Body of pancreas (tissue), 4 donors: ENCODE data around the gene OR52E8. TPM values are rescaled to one million over a fixed set of nuclear protein-coding genes. Genes with fewer than 3 reads are reported as not detected.

Source experiments
- ATAC-seq: fragments of 150-250 bp; one replicate; pipeline ENCODE4 v1.9.1; 2016
- DNase-seq, 4 donors: peaks; one replicate each; pipeline ENCODE4 v3.0.0-alpha.2; 2019
- H3K27ac ChIP-seq, 4 donors: fragments of 200-600 bp; sonication (generic); 1 replicate in 3 of 4; 2 replicates in 1 of 4; pipeline versions ENCODE4 v1.5.1 to v1.6.1; 2016 to 2019; ENCODE audit warnings: mild to moderate bottlenecking in 1 of 4, mixed read lengths in 1 of 4, moderate library complexity in 1 of 4
- H3K27me3 ChIP-seq, 2 donors: fragments of 200-600 bp; sonication (generic); one replicate each; pipeline ENCODE4 v1.6.0; 2016; ENCODE audit warnings: mild to moderate bottlenecking in 1 of 2
- H3K36me3 ChIP-seq, 2 donors: fragments of 200-600 bp; sonication (generic); replicated peaks in 1 of 2; 2 replicates each; pipeline ENCODE4 v1.5.1; 2016; ENCODE audit warnings: low read depth in 2 of 2; ENCODE audit not compliant: insufficient read depth in 1 of 2
- H3K4me1 ChIP-seq: fragments of 200-600 bp; sonication (generic); one replicate; pipeline ENCODE4 v1.6.0; 2016
- H3K4me3 ChIP-seq, 2 donors: fragments of 200-600 bp; sonication (generic); 1 replicate in 1 of 2; 2 replicates in 1 of 2; pipeline ENCODE4 v1.5.1; 2016 to 2019
- H3K9me3 ChIP-seq, 3 donors: fragments of 200-600 bp; sonication (generic); 1 replicate in 2 of 3; 2 replicates in 1 of 3; pipeline ENCODE4 v1.5.1; 2016
- CTCF ChIP-seq, 7 experiments: fragments of 450-650 bp in 4 of 7; fragments of 200-600 bp in 3 of 7; sonication (generic) in 3 of 7; IDR thresholded peaks; one replicate each; pipeline ENCODE4 v1.5.1; 2016 to 2019; ENCODE audit warnings: antibody characterized with exemption in 7 of 7
- POLR2A ChIP-seq, 3 donors: fragments of 450-650 bp; IDR thresholded peaks; one replicate each; pipeline ENCODE4 v1.6.1; 2016; ENCODE audit warnings: antibody characterized with exemption in 3 of 3, mild to moderate bottlenecking in 2 of 3
- WGBS, 2 donors: methylation state at CpG; one replicate each; pipeline ENCODE4 v1.1.5; 2017; 5-methylcytosine and 5-hydroxymethylcytosine counted together
- intact Hi-C: fragments of 100-400 bp; cut with DNase I; formaldehyde crosslinking; loops from one replicate; pipeline ENCODE4 v1.15.1; 2023
- total RNA-seq, 2 donors: library from RNA; depleted of rRNA; stranded (reverse); fragments of >200 nt; gene quantifications; one replicate each; pipeline ENCODE4 v1.1.0, GENCODE V29; 2016

OR52E8 gene
- total RNA-seq: not detected

GRCh38 chr11:5857590-5857989, at the start of gene OR52E8:
TSS of gene OR52E8 (minus strand) at chr11:5857690. CDS start at chr11:5857690, 0 bp downstream.
- DNase-seq (no peak), ATAC-seq (no peak)
- Histone ChIP-seq H3K27ac (no peak within 1 kb of the TSS), H3K9me3 (no peaks in the 10 kb centered on the region), H3K27me3 (no peaks in the 10 kb centered on the region), H3K4me3 (no peak within 1 kb of the TSS), H3K36me3 (no peaks in the 10 kb centered on the region), H3K4me1 (no peaks in the 10 kb centered on the region)
- TF ChIP-seq POLR2A (IDR thresholded peaks at IDR 0.05): no peak
- no peak for TF ChIP-seq CTCF (IDR thresholded peaks at IDR 0.05)
- intact Hi-C loops: no loop called here
- 75 to 83% methylated on average over 3 of the region's 3 CpGs for WGBS, 2 donors

GRCh38 chr11:5899534-5899933, 42.0 kb upstream of the OR52E8 start:
- H3K27me3 ChIP-seq: no peaks in the 10 kb centered on the region
- WGBS, 2 donors: 61 to 83% methylated on average over 2 of the region's 2 CpGs
- no peaks in the 10 kb centered on the region for H3K36me3 ChIP-seq
- H3K27ac ChIP-seq: no peak overlapping the region
- no peaks in the 10 kb centered on the region for H3K4me1 ChIP-seq
- no peak for DNase-seq
- intact Hi-C loops: no loop called here
- no peaks in the 10 kb centered on the region for H3K9me3 ChIP-seq
- H3K4me3 ChIP-seq: no peak overlapping the region
- ATAC-seq: no peak
- TF ChIP-seq POLR2A (IDR thresholded peaks at IDR 0.05): no peak
- no peak for TF ChIP-seq CTCF (IDR thresholded peaks at IDR 0.05)

- intact Hi-C loops: no loop called here
- TF ChIP-seq POLR2A (IDR thresholded peaks at IDR 0.05): no peak
- no peak for TF ChIP-seq CTCF (IDR thresholded peaks at IDR 0.05)
These were observed 35.4 kb upstream of the OR52E8 start, which contains the start of gene OR52E5 for GRCh38 chr11:5892908-5893307. TSS of gene OR52E5 (plus strand) at chr11:5893208. CDS start at chr11:5900777, 7,569 bp downstream.

GRCh38 chr11:5891216-5891800, 33.8 kb upstream of the OR52E8 start:
- H3K27ac ChIP-seq: no peak overlapping the region
- intact Hi-C loops: no loop called here
- no peaks in the 10 kb centered on the region for H3K9me3 ChIP-seq
- no peaks in the 10 kb centered on the region for H3K27me3 ChIP-seq
- no peaks in the 10 kb centered on the region for H3K4me1 ChIP-seq
- TF ChIP-seq CTCF (IDR thresholded peaks at IDR 0.05) (peak in 6 of 7 experiments; percentile 18 to 33 (median 24)), POLR2A (IDR thresholded peaks at IDR 0.05) (no peak)
- H3K36me3 ChIP-seq: no peaks in the 10 kb centered on the region
- ATAC-seq (no peak), DNase-seq (no peak)
- no peak overlapping the region for H3K4me3 ChIP-seq
- 52 to 58% methylated on average over 4 of the region's 4 CpGs for WGBS, 2 donors

More at GRCh38 chr11:5892908-5893307, 35.4 kb upstream of the OR52E8 start, which contains the start of gene OR52E5:
- H3K27me3 ChIP-seq: no peaks in the 10 kb centered on the region
- H3K4me1 ChIP-seq: no peaks in the 10 kb centered on the region
- no peaks in the 10 kb centered on the region for H3K36me3 ChIP-seq
- DNase-seq: no peak
- no peaks in the 10 kb centered on the region for H3K9me3 ChIP-seq
- no peak for ATAC-seq
- H3K4me3 ChIP-seq: no peak within 1 kb of the TSS
- no peak within 1 kb of the TSS for H3K27ac ChIP-seq
- WGBS, 2 donors: 66 to 74% methylated on average over 3 of the region's 3 CpGs

- ATAC-seq: no peak
- TF ChIP-seq POLR2A (IDR thresholded peaks at IDR 0.05) (no peak), CTCF (IDR thresholded peaks at IDR 0.05) (no peak)
- 54 to 58% methylated on average over 1 of the region's 1 CpG for WGBS, 2 donors
These were observed 30.2 kb upstream of the OR52E8 start for GRCh38 chr11:5887661-5888060.

More at GRCh38 chr11:5887661-5888060, 30.2 kb upstream of the OR52E8 start:
- Histone ChIP-seq H3K36me3 (no peaks in the 10 kb centered on the region), H3K27me3 (no peaks in the 10 kb centered on the region), H3K4me3 (no peak overlapping the region), H3K4me1 (no peaks in the 10 kb centered on the region), H3K27ac (no peak overlapping the region), H3K9me3 (no peaks in the 10 kb centered on the region)
- intact Hi-C loops: no loop called here
- DNase-seq: no peak
